ENCODE measurements around the gene PMAIP1.

GRCh38 chr18:59876310-59876626 is 23.5 kb upstream of the PMAIP1 start:
- no peak for TF ChIP-seq CTCF (IDR thresholded peaks at IDR 0.05)
- TF ChIP-seq POLR2A (IDR thresholded peaks at IDR 0.05), result no peak

Data from thyroid gland (tissue), 4 donors.